Hematopoietic multipotent progenitor cell treated with erythropoietin and hydrocortisone succinate and interleukin-3 and kit ligand, for 8 days (in vitro differentiated cells): ENCODE data around the gene TEKT3.

Source experiments
- DNase-seq: peaks from one replicate; pipeline ENCODE4 v3.0.0-alpha.2; 2015

The TEKT3 gene

DNA sequence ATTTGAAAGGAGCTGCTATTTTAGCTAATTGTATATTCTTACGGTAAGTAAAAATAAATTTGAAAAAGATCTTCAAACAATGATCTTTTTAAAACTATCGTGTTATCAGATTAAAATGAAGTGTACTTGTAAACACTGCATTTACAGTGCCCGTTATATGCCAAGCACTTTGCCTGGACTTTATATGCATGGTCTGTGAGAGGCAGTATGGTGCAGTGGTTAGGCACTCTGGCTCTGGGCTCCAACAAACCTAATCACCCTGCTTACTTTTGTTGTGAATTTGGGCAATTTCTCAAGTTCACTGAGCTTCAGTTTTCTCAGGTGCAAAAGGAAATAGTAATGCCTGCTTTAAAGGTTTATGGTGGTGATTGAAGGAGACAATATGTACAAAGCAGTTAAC is 77.7 kb downstream of the TEKT3 start:
- DNase-seq: peak; percentile 17

DNA sequence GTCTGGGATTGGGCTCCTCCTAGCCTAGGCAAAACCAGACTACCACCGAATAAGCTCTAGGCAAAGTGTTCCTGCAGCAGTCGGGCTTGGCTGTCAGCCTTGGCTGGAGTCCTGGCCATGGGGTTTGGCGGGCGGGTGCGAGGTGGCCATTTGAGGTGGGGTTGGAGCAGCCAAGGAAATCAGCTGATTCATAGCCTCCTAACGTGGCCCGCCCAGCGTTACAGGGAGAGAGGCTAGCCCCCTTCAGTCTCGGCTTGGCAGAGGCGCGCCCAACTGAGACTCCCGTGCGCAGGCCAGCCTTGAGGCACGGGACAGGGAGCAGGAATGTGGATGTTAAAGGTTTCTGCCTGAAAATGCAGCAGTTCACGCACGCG is 78.2 kb downstream of the TEKT3 start:
- peak; percentile 53 for DNase-seq

DNA sequence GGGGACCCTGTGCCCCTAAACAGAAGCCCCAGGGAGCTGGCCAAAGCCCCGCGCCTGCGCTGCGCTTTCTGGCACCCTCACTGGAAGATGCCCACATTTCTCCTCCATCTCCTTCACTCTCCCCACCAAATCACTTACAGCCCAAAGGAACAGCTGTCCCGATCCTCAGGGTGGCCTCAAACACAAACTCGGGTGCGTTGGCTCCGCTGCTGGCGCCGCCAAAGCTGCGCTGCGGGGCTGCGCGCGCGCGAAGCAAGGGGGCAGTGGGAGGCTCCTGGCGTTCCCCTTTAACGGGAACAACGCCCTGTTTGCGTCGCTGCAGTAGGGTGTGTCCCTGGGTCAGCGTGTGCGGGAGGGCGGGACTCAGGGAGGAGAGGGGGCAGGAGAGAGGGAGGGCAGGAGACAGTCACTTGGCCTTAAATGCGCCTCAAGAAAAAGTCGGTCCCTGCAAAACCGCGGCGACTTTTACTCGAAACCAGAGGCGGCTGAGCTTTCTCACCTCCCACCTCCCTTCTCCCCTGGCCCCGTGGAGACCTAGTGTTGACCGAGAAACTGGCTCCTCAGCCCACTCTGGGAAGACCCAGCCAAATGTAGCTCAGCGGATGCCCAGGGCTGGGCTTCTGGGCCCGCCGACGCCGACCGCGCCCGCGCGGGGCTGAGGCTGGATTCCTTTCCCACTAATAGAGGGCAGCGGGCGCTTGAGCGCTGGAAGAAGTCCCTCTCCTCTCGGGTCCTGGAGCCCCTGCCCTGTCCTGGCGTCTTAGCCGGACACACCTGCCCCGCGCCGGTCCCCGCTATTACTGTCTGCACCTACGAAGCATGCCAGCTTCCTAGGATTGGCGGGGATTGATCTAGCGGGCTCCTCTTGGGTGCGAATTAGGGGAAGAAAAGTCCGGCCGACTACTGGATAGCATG is 78.8 kb downstream of the TEKT3 start:
- DNase-seq: peak; percentile 89

DNA sequence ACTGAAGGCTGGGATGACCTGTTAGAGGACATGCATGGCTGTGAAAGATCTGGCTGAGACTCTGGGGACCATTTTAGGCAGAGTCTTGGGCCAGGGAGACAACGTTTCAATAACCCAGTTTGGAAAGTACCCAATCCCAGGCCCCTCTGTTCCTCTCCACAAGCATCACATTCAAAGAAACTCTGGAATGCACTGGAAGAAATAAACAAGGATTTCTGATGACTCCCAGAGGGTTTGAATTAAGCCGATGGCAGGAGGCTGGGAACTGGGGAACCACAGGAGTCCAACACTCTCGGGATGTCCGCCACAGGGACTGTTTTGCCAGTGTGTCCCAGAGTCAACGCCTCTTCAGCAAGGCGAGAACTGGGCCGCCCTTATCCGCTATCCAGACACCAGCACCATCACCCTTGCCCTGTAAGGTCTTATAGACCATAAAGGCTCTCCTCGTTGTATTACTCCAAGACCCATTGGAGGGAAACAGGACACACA is 79.6 kb downstream of the TEKT3 start:
- DNase-seq: peak; percentile 33

DNA sequence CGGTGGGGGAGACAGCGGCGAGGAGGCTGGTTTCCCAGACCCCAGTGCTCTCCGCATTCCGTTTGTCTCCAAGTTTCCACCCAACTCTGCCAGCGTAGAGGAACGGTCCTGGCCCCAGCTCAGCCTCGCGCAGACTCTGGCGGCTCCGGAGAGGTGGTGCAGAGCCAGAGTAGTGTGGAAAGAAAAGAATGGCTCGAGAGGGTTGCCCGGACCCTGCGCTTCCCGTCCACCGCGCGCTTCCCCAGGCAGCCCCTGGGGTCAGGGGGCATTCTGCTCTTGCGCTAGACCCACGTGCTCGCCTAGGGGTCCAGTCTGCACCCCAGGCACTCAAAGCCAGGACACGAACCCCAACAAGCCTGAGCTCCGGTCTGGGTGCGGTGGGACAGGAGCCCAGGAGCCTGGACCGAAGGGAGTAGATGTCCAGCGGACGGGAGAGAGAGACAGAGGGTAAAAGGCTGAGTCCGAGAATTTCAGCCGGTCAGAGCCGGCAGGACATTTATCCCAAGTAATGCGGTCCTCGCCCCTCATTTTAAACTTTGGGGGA is 80.1 kb downstream of the TEKT3 start:
- DNase-seq: peak; percentile 68

DNA sequence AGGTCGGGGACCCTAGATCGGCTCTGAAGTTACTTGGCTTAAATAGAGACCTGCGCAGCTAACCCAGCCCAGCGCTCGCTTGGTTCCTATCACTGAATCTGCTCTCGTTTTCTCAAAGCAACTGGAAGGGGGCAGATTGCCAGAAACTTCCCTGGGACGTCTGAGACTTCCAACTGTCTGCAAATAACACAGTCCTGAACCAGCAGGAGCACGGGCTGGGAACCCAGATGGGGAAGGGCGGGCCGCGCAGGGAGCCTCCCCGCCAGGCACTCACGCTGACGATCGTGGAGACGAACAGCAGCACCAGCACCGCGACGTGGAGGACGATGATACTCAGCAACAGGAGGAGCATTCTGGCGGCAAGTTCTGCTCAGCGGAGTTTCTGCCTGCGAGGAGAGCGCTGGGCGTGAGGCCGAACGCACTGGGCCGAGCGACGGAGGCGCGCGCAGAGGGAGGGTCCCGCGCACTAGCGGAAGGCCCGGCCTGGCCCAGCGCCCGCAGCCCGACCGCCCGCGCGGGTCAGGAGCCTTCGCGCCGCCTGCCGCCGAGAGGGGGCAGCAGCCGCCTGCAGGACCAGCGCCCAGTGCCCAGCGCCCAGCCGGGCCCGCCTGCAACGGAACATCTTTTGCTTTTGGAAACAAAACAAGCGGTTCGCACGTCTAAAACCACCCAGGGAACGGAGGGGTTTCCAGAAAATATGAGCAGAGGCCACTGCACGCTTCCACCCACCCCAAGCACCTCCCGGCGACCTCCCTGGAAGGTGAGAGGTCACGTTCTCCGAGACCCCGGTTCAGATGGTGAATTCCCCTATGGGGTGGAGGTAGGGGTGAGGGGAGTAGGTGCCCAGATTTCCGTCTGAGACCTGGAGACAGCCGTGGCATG is 80.8 kb downstream of the TEKT3 start:
- DNase-seq: peak; percentile 81

DNA sequence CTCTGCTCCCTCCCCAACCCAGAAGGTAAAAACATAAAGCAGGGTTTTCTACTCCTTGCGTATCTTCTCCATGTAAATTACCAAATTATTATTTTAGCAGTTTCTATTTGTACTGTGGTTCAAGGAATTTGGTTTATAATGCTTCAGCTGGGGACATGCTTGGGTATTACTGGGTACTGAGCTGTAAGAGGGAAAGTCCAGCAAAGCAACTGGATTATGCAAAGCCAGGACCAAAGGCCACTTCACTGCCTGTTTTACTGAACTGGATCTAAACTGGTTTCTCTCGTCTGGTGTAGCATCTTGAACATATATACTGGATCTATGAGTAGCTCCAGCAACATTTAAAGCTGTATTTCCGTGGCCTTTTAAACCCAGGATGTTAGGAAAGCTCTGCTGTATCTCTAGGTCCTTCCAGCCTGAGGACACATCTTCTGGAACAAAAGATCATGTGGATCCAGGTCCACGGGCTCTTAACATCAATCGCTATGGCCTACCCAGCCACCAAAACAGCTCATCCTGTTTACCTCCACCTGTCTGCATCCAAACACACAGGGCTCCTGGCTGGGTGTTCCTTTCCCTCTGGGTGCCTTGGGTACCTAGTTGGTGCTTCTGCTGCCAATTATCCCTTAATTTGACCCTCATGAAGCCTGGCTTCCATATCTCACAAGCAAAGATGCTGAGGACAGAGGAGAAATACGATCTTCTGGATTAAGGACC is 83.4 kb downstream of the TEKT3 start:
- DNase-seq: no peak

DNA sequence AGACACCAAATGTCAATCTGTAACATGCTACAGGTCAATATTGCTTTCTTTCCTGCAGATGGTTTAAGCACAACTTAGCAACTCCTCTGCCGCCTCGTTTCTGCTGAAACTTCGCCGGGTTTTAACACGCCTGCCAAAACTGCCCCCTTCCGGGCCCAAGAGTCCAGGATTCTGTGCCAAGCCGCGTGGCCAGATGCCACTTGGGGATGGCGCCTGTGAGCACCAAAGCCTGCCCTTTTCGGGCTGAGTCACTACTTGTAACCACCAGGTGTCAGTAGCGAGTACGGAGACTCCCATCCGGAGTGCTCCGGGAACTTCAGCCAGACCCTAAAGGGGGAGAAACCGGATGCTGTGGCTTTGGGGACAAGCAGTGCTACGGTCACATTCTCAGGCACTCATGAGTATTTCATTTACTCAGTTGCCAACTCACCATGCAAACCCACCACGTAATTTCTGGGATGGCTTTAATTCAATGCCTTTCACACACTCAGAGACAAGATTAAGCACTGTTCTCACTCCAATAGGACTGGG is 84.1 kb downstream of the TEKT3 start:
- DNase-seq: peak; percentile 94

DNA sequence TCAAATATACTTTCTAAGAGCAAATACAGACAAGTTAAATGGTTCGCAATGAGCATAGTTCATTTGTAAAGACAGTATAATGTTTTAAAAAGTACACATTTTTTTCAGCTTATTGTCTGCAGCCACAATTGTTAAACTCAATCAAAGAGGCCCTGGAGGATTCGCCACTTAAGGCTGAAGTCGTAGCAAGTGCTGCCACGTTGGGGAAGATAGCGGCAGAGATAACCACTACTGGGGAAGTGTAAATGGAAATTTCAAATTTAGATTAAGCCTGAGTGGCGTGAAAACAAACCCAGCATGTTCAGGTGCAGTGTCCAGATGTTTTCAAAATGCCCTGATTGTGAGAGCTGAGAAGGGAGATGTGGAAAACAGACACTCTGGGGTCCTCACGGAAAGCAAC is 84.7 kb downstream of the TEKT3 start:
- no peak for DNase-seq

DNA sequence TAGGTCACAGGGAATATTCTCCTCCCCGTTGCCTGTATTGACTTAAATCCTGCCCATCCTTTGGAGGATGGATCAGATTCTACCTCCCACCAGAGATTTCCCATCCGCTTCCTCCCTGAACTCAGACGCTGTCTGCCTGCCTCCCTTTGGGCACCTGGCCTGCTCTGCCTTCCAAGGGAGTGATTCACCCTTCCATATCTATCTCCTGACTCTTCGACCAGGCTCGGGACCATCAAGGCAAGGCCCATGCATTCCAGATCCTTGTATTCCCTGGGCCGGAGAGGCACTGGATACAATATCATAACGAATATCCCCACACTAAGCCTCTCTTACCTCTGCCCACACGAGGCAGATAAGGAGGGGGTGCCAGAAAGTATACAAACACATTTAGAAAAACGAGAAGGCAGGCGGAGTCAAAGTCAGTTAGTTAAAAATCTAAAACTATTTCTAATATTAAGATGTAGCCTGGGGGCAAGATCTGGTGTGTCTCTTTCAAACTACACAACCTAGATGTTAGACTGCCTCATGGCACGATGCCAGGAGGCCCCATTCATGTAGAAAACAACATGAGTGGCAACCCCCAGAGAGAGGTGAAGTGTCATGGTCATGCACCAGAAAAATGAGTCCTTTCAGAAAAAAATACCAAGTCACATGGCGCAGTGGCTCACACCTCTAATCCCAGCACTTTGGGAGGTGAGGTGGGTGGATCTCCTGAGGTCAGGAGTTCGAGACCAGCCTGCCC is 85.5 kb downstream of the TEKT3 start:
- DNase-seq: peak; percentile 24
